CD4-positive, CD25-positive, alpha-beta regulatory T cell (primary cell): ENCODE results near the gene TUFT1. TPM values are rescaled to one million over a fixed set of nuclear protein-coding genes. Genes with fewer than 3 reads are reported as not detected.
A peak's percentile ranks its signal among the peaks of the same experiment; 100 is the strongest.
"Not testable (repeated sequence)": the region's sequence is repeated elsewhere in the genome, so short reads cannot be mapped to it uniquely, and the experiment has no call there.

ENCODE experiments used
- ATAC-seq, 2 donors: fragments of 150-1000 bp; cut with Tn5 transposase; one replicate each; pipeline ENCODE4 v1.10.0; 2021; ENCODE audit warnings: low read depth in 2 of 2, moderate number of reproducible peaks in 2 of 2, moderate library complexity in 1 of 2
- DNase-seq, 3 donors: peaks; one replicate each; pipeline versions ENCODE4 v3.0.0 to v3.0.0-alpha.2; 2012 to 2022; ENCODE audit warnings: mixed read lengths in 1 of 3
- H3K27ac ChIP-seq: one replicate; pipeline ENCODE4 v1.7.0; 2013; ENCODE audit warnings: mild to moderate bottlenecking, low read length; ENCODE audit not compliant: insufficient read depth, poor library complexity, severe bottlenecking
- H3K27me3 ChIP-seq: one replicate; pipeline ENCODE4 v1.7.0; 2013; ENCODE audit warnings: low read length; ENCODE audit not compliant: control insufficient read depth, insufficient read depth
- H3K36me3 ChIP-seq: one replicate; pipeline ENCODE4 v1.7.0; 2013; ENCODE audit warnings: mild to moderate bottlenecking, low read length, moderate library complexity; ENCODE audit not compliant: control insufficient read depth, insufficient read depth
- H3K4me1 ChIP-seq: 2 replicates; pipeline ENCODE4 v1.7.0; 2013; ENCODE audit warnings: mild to moderate bottlenecking, low read length; ENCODE audit not compliant: insufficient read depth, control insufficient read depth, poor library complexity, severe bottlenecking
- H3K4me3 ChIP-seq: one replicate; pipeline ENCODE4 v1.7.0; 2013; ENCODE audit warnings: low read depth, mild to moderate bottlenecking, low read length, moderate library complexity
- H3K9me3 ChIP-seq, 2 experiments: 1 replicate in 1 of 2; 2 replicates in 1 of 2; pipeline ENCODE4 v1.7.0; 2013; ENCODE audit warnings: low read length in 2 of 2, mild to moderate bottlenecking in 1 of 2, moderate library complexity in 1 of 2; ENCODE audit not compliant: control insufficient read depth in 2 of 2
- H3K27ac Mint-ChIP-seq, 3 donors: one replicate each; pipeline ENCODE4 v1.8.0; 2020 to 2022; ENCODE audit warnings: mild to moderate bottlenecking in 3 of 3, mixed read lengths in 3 of 3, moderate library complexity in 2 of 3
- H3K27me3 Mint-ChIP-seq: one replicate; pipeline ENCODE4 v1.8.0; 2022; ENCODE audit warnings: mild to moderate bottlenecking, mixed read lengths
- H3K36me3 Mint-ChIP-seq: one replicate; pipeline ENCODE4 v1.8.0; 2020; ENCODE audit warnings: mixed read lengths
- H3K4me1 Mint-ChIP-seq, 4 donors: one replicate each; pipeline ENCODE4 v1.8.0; 2020 to 2022; ENCODE audit warnings: mixed read lengths in 4 of 4, mild to moderate bottlenecking in 1 of 4
- H3K4me3 Mint-ChIP-seq, 4 donors: one replicate each; pipeline ENCODE4 v1.8.0; 2020 to 2022; ENCODE audit warnings: mild to moderate bottlenecking in 4 of 4, mixed read lengths in 4 of 4, moderate library complexity in 3 of 4
- H3K9me3 Mint-ChIP-seq, 7 donors: one replicate each; pipeline ENCODE4 v1.8.0; 2020 to 2022; ENCODE audit warnings: mixed read lengths in 7 of 7, mild to moderate bottlenecking in 3 of 7, moderate library complexity in 2 of 7
- polyA plus RNA-seq, 4 donors: library from polyadenylated mRNA; unstranded; fragments of 300-500 nt; fragmentation: Illumina TruSeq; gene quantifications; one replicate each; pipeline ENCODE4 v1.2.3, GENCODE V29; 2021
- total RNA-seq: library from RNA; stranded (reverse); gene quantifications from one replicate; pipeline ENCODE4 v1.2.3, GENCODE V29; 2022

TUFT1 gene
- total and polyA plus RNA-seq, 5 donors from 2014 or later: 10.2 to 13.6 (median 13.3) TPM

- H3K27ac Mint-ChIP-seq: peak overlapping the region; percentile 33 to 56 (median 53)
- H3K36me3 ChIP-seq: no peaks in the 10 kb centered on the region
- peaks cover 6% of the 10 kb centered on the region for H3K27me3 Mint-ChIP-seq
- ATAC-seq (no peak), DNase-seq (no peak)
- H3K4me1 ChIP-seq: peaks cover 19% of the 10 kb centered on the region
- H3K27me3 ChIP-seq: no peaks in the 10 kb centered on the region
- H3K4me1 Mint-ChIP-seq: peaks cover 47 to 72% (median 59%) of the 10 kb centered on the region in 4 donors
- H3K27ac ChIP-seq: no peak overlapping the region
- no peaks in the 10 kb centered on the region for H3K36me3 Mint-ChIP-seq
- no peak overlapping the region for H3K4me3 ChIP-seq
- no peaks in the 10 kb centered on the region for H3K9me3 ChIP-seq
- H3K4me3 Mint-ChIP-seq: peak overlapping the region in 3 of 4 donors; percentile 4 to 93 (median 66)
- H3K9me3 Mint-ChIP-seq: peaks cover 0 to 2% (median 0%) of the 10 kb centered on the region in 7 donors
Measured at GRCh38 chr1:151615711-151616504, 75.8 kb downstream of the TUFT1 start.

GRCh38 chr1:151616505-151616849 lies 76.4 kb downstream of the TUFT1 start:
- H3K9me3 ChIP-seq: no peaks in the 10 kb centered on the region
- H3K27ac ChIP-seq: no peak overlapping the region
- peak overlapping the region in 2 of 4 donors; percentile 4 to 41 for H3K4me3 Mint-ChIP-seq
- no peak for ATAC-seq
- H3K9me3 Mint-ChIP-seq: peaks cover 0 to 2% (median 0%) of the 10 kb centered on the region in 7 donors
- peak overlapping the region; percentile 8 for H3K4me3 ChIP-seq
- no peaks in the 10 kb centered on the region for H3K27me3 ChIP-seq
- H3K36me3 Mint-ChIP-seq: peaks cover 4% of the 10 kb centered on the region
- H3K4me1 Mint-ChIP-seq: peaks cover 50 to 74% (median 62%) of the 10 kb centered on the region in 4 donors
- H3K27me3 Mint-ChIP-seq: peaks cover 4% of the 10 kb centered on the region
- peaks cover 19% of the 10 kb centered on the region for H3K4me1 ChIP-seq
- DNase-seq: no peak
- peak overlapping the region in 1 of 3 donors; percentile 56 for H3K27ac Mint-ChIP-seq
- no peaks in the 10 kb centered on the region for H3K36me3 ChIP-seq

GRCh38 chr1:151618003-151618402 lies 77.9 kb downstream of the TUFT1 start:
- DNase-seq (no peak), ATAC-seq (no peak)
- H3K27ac ChIP-seq: no peak overlapping the region
- Mint-ChIP-seq H3K36me3 (peaks cover 4% of the 10 kb centered on the region), H3K9me3 (peaks cover 0 to 2% (median 0%) of the 10 kb centered on the region in 7 donors), H3K27ac (no peak overlapping the region), H3K4me3 (peak overlapping the region in 1 of 4 donors; percentile 59), H3K27me3 (no peaks in the 10 kb centered on the region), H3K4me1 (peaks cover 52 to 72% (median 62%) of the 10 kb centered on the region in 4 donors)
- no peak overlapping the region for H3K4me3 ChIP-seq
- H3K27me3 ChIP-seq: no peaks in the 10 kb centered on the region
- peaks cover 16% of the 10 kb centered on the region for H3K4me1 ChIP-seq
- H3K9me3 ChIP-seq: no peaks in the 10 kb centered on the region
- no peaks in the 10 kb centered on the region for H3K36me3 ChIP-seq

GRCh38 chr1:151618470-151618869 lies 78.4 kb downstream of the TUFT1 start:
- Histone ChIP-seq H3K36me3 (no peaks in the 10 kb centered on the region), H3K27me3 (no peaks in the 10 kb centered on the region), H3K9me3 (no peaks in the 10 kb centered on the region), H3K27ac (no peak overlapping the region), H3K4me3 (no peak overlapping the region), H3K4me1 (peaks cover 11% of the 10 kb centered on the region)
- H3K36me3 Mint-ChIP-seq: peaks cover 4% of the 10 kb centered on the region
- H3K27ac Mint-ChIP-seq: no peak overlapping the region
- H3K4me1 Mint-ChIP-seq: peaks cover 49 to 69% (median 60%) of the 10 kb centered on the region in 4 donors
- DNase-seq (no peak), ATAC-seq (no peak)
- peaks cover 0 to 2% (median 0%) of the 10 kb centered on the region in 7 donors for H3K9me3 Mint-ChIP-seq
- H3K27me3 Mint-ChIP-seq: no peaks in the 10 kb centered on the region
- H3K4me3 Mint-ChIP-seq: no peak overlapping the region

- not testable (repeated sequence) for ATAC-seq, H3K4me1 ChIP-seq, H3K27ac ChIP-seq, H3K4me3 ChIP-seq, H3K27me3 Mint-ChIP-seq, DNase-seq, H3K27me3 ChIP-seq, H3K36me3 ChIP-seq, H3K36me3 Mint-ChIP-seq, H3K9me3 Mint-ChIP-seq, H3K27ac Mint-ChIP-seq, H3K9me3 ChIP-seq, H3K4me3 Mint-ChIP-seq
- peaks cover 45 to 66% (median 55%) of the 10 kb centered on the region in 4 donors for H3K4me1 Mint-ChIP-seq
Measured at GRCh38 chr1:151618996-151619395, 78.9 kb downstream of the TUFT1 start.

GRCh38 chr1:151619489-151620093 lies 79.5 kb downstream of the TUFT1 start:
- H3K4me1 ChIP-seq: peaks cover 5% of the 10 kb centered on the region
- DNase-seq: no peak
- no peak overlapping the region for H3K27ac ChIP-seq
- ATAC-seq: no peak
- Mint-ChIP-seq H3K36me3 (peaks cover 4% of the 10 kb centered on the region), H3K4me3 (no peak overlapping the region), H3K9me3 (no peaks in the 10 kb centered on the region), H3K27ac (peak overlapping the region; percentile 11 to 37 (median 27)), H3K27me3 (no peaks in the 10 kb centered on the region), H3K4me1 (peaks cover 43 to 62% (median 52%) of the 10 kb centered on the region in 4 donors)
- no peaks in the 10 kb centered on the region for H3K27me3 ChIP-seq
- no peaks in the 10 kb centered on the region for H3K9me3 ChIP-seq
- no peaks in the 10 kb centered on the region for H3K36me3 ChIP-seq
- no peak overlapping the region for H3K4me3 ChIP-seq

- H3K4me1 Mint-ChIP-seq: peaks cover 40 to 57% (median 49%) of the 10 kb centered on the region in 4 donors
- no peak overlapping the region for H3K4me3 ChIP-seq
- H3K27me3 ChIP-seq: no peaks in the 10 kb centered on the region
- H3K36me3 ChIP-seq: no peaks in the 10 kb centered on the region
- no peak overlapping the region for H3K27ac ChIP-seq
- ATAC-seq (no peak), DNase-seq (no peak)
- no peaks in the 10 kb centered on the region for H3K9me3 Mint-ChIP-seq
- no peaks in the 10 kb centered on the region for H3K27me3 Mint-ChIP-seq
- no peak overlapping the region for H3K4me3 Mint-ChIP-seq
- no peaks in the 10 kb centered on the region for H3K9me3 ChIP-seq
- H3K36me3 Mint-ChIP-seq: peaks cover 4% of the 10 kb centered on the region
- H3K4me1 ChIP-seq: peaks cover 5% of the 10 kb centered on the region
- peak overlapping the region in 2 of 3 donors; percentile 37 to 87 for H3K27ac Mint-ChIP-seq
Measured at GRCh38 chr1:151620286-151620685, 80.2 kb downstream of the TUFT1 start.
